IPS-18a (cell line): ENCODE data around the gene EEF2K.

ENCODE experiments used
- H3K27ac ChIP-seq: one replicate; pipeline ENCODE4 v1.5.1; 2013; ENCODE audit warnings: low read length
- H3K27me3 ChIP-seq: one replicate; pipeline ENCODE4 v1.6.1; 2013; ENCODE audit warnings: mild to moderate bottlenecking, low read length; ENCODE audit not compliant: control insufficient read depth, insufficient read depth
- H3K36me3 ChIP-seq: one replicate; pipeline ENCODE4 v1.6.1; 2013; ENCODE audit warnings: low read depth, low read length; ENCODE audit not compliant: control insufficient read depth
- H3K4me1 ChIP-seq: one replicate; pipeline ENCODE4 v1.6.1; 2013; ENCODE audit warnings: low read depth, low read length; ENCODE audit not compliant: control insufficient read depth
- H3K4me3 ChIP-seq: one replicate; pipeline ENCODE4 v1.5.1; 2013; ENCODE audit warnings: low read length
- H3K9ac ChIP-seq: one replicate; pipeline ENCODE4 v1.6.1; 2013; ENCODE audit warnings: mild to moderate bottlenecking, low read length, moderate library complexity
- H3K9me3 ChIP-seq: one replicate; pipeline ENCODE4 v1.6.1; 2013; ENCODE audit warnings: low read depth, low read length; ENCODE audit not compliant: control insufficient read depth

EEF2K gene

GRCh38 chr16:22229889-22230288 lies 23.8 kb downstream of the EEF2K start:
- no peak overlapping the region for H3K4me3 ChIP-seq
- H3K4me1 ChIP-seq = peaks cover 11% of the 10 kb centered on the region
- H3K36me3 ChIP-seq = no peaks in the 10 kb centered on the region
- no peaks in the 10 kb centered on the region for H3K9me3 ChIP-seq
- no peak overlapping the region for H3K9ac ChIP-seq
- no peak overlapping the region for H3K27ac ChIP-seq
- no peaks in the 10 kb centered on the region for H3K27me3 ChIP-seq

- H3K9me3 ChIP-seq = no peaks in the 10 kb centered on the region
- no peaks in the 10 kb centered on the region for H3K36me3 ChIP-seq
- no peaks in the 10 kb centered on the region for H3K27me3 ChIP-seq
- H3K4me1 ChIP-seq = no peaks in the 10 kb centered on the region
- H3K27ac ChIP-seq = no peak overlapping the region
- no peak overlapping the region for H3K4me3 ChIP-seq
- H3K9ac ChIP-seq = no peak overlapping the region
Observed at GRCh38 chr16:22232277-22233036, 26.4 kb downstream of the EEF2K start.

GRCh38 chr16:22233037-22233372 lies 26.9 kb downstream of the EEF2K start:
- H3K27me3 ChIP-seq = no peaks in the 10 kb centered on the region
- H3K27ac ChIP-seq = no peak overlapping the region
- no peaks in the 10 kb centered on the region for H3K9me3 ChIP-seq
- no peak overlapping the region for H3K9ac ChIP-seq
- H3K4me1 ChIP-seq = no peaks in the 10 kb centered on the region
- no peak overlapping the region for H3K4me3 ChIP-seq
- no peaks in the 10 kb centered on the region for H3K36me3 ChIP-seq

- no peak overlapping the region for H3K9ac ChIP-seq
- H3K4me3 ChIP-seq = no peak overlapping the region
- H3K4me1 ChIP-seq = no peaks in the 10 kb centered on the region
- H3K27ac ChIP-seq = no peak overlapping the region
- H3K27me3 ChIP-seq = no peaks in the 10 kb centered on the region
- no peaks in the 10 kb centered on the region for H3K36me3 ChIP-seq
- H3K9me3 ChIP-seq = no peaks in the 10 kb centered on the region
Observed at GRCh38 chr16:22235839-22236745, 30.0 kb downstream of the EEF2K start.

GRCh38 chr16:22239131-22239805 lies 33.2 kb downstream of the EEF2K start:
- H3K27me3 ChIP-seq = no peaks in the 10 kb centered on the region
- H3K9ac ChIP-seq = no peak overlapping the region
- no peaks in the 10 kb centered on the region for H3K4me1 ChIP-seq
- no peaks in the 10 kb centered on the region for H3K36me3 ChIP-seq
- no peaks in the 10 kb centered on the region for H3K9me3 ChIP-seq
- no peak overlapping the region for H3K4me3 ChIP-seq
- H3K27ac ChIP-seq = no peak overlapping the region

- no peaks in the 10 kb centered on the region for H3K36me3 ChIP-seq
- no peak overlapping the region for H3K9ac ChIP-seq
- no peak overlapping the region for H3K27ac ChIP-seq
- no peaks in the 10 kb centered on the region for H3K4me1 ChIP-seq
- no peaks in the 10 kb centered on the region for H3K9me3 ChIP-seq
- no peak overlapping the region for H3K4me3 ChIP-seq
- H3K27me3 ChIP-seq = no peaks in the 10 kb centered on the region
Observed at GRCh38 chr16:22240023-22240710, 34.1 kb downstream of the EEF2K start.

GRCh38 chr16:22250522-22250921 lies 44.4 kb downstream of the EEF2K start:
- Histone ChIP-seq H3K4me1 (no peaks in the 10 kb centered on the region), H3K27ac (no peak overlapping the region), H3K9ac (no peak overlapping the region), H3K9me3 (peaks cover 5% of the 10 kb centered on the region), H3K36me3 (peaks cover 6% of the 10 kb centered on the region), H3K4me3 (no peak overlapping the region), H3K27me3 (no peaks in the 10 kb centered on the region)

GRCh38 chr16:22252317-22252716 lies 46.2 kb downstream of the EEF2K start:
- no peak overlapping the region for H3K9ac ChIP-seq
- H3K27ac ChIP-seq = no peak overlapping the region
- no peaks in the 10 kb centered on the region for H3K4me1 ChIP-seq
- H3K9me3 ChIP-seq = peaks cover 5% of the 10 kb centered on the region
- no peaks in the 10 kb centered on the region for H3K27me3 ChIP-seq
- no peak overlapping the region for H3K4me3 ChIP-seq
- peaks cover 13% of the 10 kb centered on the region for H3K36me3 ChIP-seq

- peaks cover 5% of the 10 kb centered on the region for H3K9me3 ChIP-seq
- peaks cover 21% of the 10 kb centered on the region for H3K36me3 ChIP-seq
- no peak overlapping the region for H3K4me3 ChIP-seq
- H3K4me1 ChIP-seq = no peaks in the 10 kb centered on the region
- H3K9ac ChIP-seq = no peak overlapping the region
- no peak overlapping the region for H3K27ac ChIP-seq
- H3K27me3 ChIP-seq = no peaks in the 10 kb centered on the region
Observed at GRCh38 chr16:22253272-22253671, 47.2 kb downstream of the EEF2K start.

GRCh38 chr16:22255335-22255734 lies 49.3 kb downstream of the EEF2K start:
- H3K9ac ChIP-seq = no peak overlapping the region
- H3K4me3 ChIP-seq = no peak overlapping the region
- peaks cover 5% of the 10 kb centered on the region for H3K9me3 ChIP-seq
- H3K4me1 ChIP-seq = no peaks in the 10 kb centered on the region
- H3K27ac ChIP-seq = no peak overlapping the region
- no peaks in the 10 kb centered on the region for H3K27me3 ChIP-seq
- H3K36me3 ChIP-seq = peaks cover 36% of the 10 kb centered on the region

- H3K9ac ChIP-seq = no peak overlapping the region
- H3K27ac ChIP-seq = no peak overlapping the region
- H3K4me1 ChIP-seq = no peaks in the 10 kb centered on the region
- H3K9me3 ChIP-seq = peaks cover 5% of the 10 kb centered on the region
- no peak overlapping the region for H3K4me3 ChIP-seq
- no peaks in the 10 kb centered on the region for H3K27me3 ChIP-seq
- peaks cover 33% of the 10 kb centered on the region for H3K36me3 ChIP-seq
Observed at GRCh38 chr16:22257440-22257839, 51.4 kb downstream of the EEF2K start.
